GM23338 (cell line): ENCODE measurements around the gene KDM4C. TPM values are rescaled to one million over a fixed set of nuclear protein-coding genes. Genes with fewer than 3 reads are reported as not detected.

ENCODE experiments used
- ATAC-seq: fragments of 200-7000 bp; cut with Tn5 transposase; 3 replicates; pipeline ENCODE4 v1.9.1; 2020
- DNase-seq: peaks from one replicate; pipeline ENCODE4 v3.0.0-alpha.2; 2015; ENCODE audit warnings: low spot score
- H2AFZ ChIP-seq: fragments of 200-600 bp; sonication (generic); 2 replicates; pipeline ENCODE4 v1.8.0; 2016; ENCODE audit warnings: antibody characterized with exemption, mild to moderate bottlenecking, moderate library complexity
- H3F3A ChIP-seq: fragments of 200-600 bp; sonication (generic); replicated peaks from 2 replicates; pipeline ENCODE4 v1.8.0; 2017; ENCODE audit warnings: antibody characterized with exemption, mixed run types, low read depth
- H3K27ac ChIP-seq: fragments of 200-600 bp; sonication (generic); 2 replicates; pipeline ENCODE4 v1.6.1; 2016; ENCODE audit warnings: low read depth
- H3K27me3 ChIP-seq: fragments of 200-600 bp; sonication (generic); 2 replicates; pipeline ENCODE4 v1.8.0; 2016; ENCODE audit warnings: mild to moderate bottlenecking, mixed run types, moderate library complexity; ENCODE audit not compliant: insufficient read depth
- H3K36me3 ChIP-seq: fragments of 200-600 bp; sonication (generic); 2 replicates; pipeline ENCODE4 v1.8.0; 2016; ENCODE audit warnings: mild to moderate bottlenecking; ENCODE audit not compliant: insufficient read depth
- H3K4me1 ChIP-seq: fragments of 200-600 bp; sonication (generic); 2 replicates; pipeline ENCODE4 v1.8.0; 2016; ENCODE audit warnings: mild to moderate bottlenecking, moderate library complexity; ENCODE audit not compliant: insufficient read depth
- H3K4me2 ChIP-seq: fragments of 200-600 bp; sonication (generic); 2 replicates; pipeline ENCODE4 v1.7.1; 2017; ENCODE audit warnings: mixed run types
- H3K4me3 ChIP-seq: fragments of 200-600 bp; sonication (generic); 2 replicates; pipeline ENCODE4 v1.6.1; 2016; ENCODE audit warnings: mixed run types
- H3K79me2 ChIP-seq: fragments of 200-600 bp; sonication (generic); replicated peaks from 2 replicates; pipeline ENCODE4 v1.8.0; 2017; ENCODE audit warnings: mild to moderate bottlenecking; ENCODE audit not compliant: insufficient read depth
- H3K9me2 ChIP-seq: fragments of 200-600 bp; sonication (generic); 2 replicates; pipeline ENCODE4 v1.8.0; 2017; ENCODE audit not compliant: insufficient read depth
- H4K20me1 ChIP-seq: fragments of 200-600 bp; sonication (generic); replicated peaks from 2 replicates; pipeline ENCODE4 v1.8.0; 2017; ENCODE audit warnings: mild to moderate bottlenecking; ENCODE audit not compliant: insufficient read depth
- H3K27ac Mint-ChIP-seq: 2 replicates; pipeline ENCODE4 v1.8.0; 2020; ENCODE audit warnings: inconsistent platforms, mild to moderate bottlenecking, moderate library complexity, mixed read lengths
- H3K27me3 Mint-ChIP-seq: 3 replicates; pipeline ENCODE4 v1.8.0; 2022; ENCODE audit warnings: low read depth, mild to moderate bottlenecking, moderate library complexity, mixed read lengths, inconsistent platforms; ENCODE audit not compliant: insufficient read depth, poor library complexity
- H3K36me3 Mint-ChIP-seq: 3 replicates; pipeline ENCODE4 v1.8.0; 2021; ENCODE audit warnings: low read depth, mild to moderate bottlenecking, inconsistent platforms, moderate library complexity, mixed read lengths
- H3K4me1 Mint-ChIP-seq: 3 replicates; pipeline ENCODE4 v1.8.0; 2020; ENCODE audit warnings: mild to moderate bottlenecking, inconsistent platforms, mixed read lengths
- H3K4me3 Mint-ChIP-seq: 3 replicates; pipeline ENCODE4 v1.8.0; 2021; ENCODE audit warnings: moderate library complexity, mild to moderate bottlenecking, inconsistent platforms, mixed read lengths
- H3K9me3 Mint-ChIP-seq: 3 replicates; pipeline ENCODE4 v1.8.0; 2020; ENCODE audit warnings: moderate library complexity, mild to moderate bottlenecking, inconsistent platforms, mixed read lengths
- CREB1 ChIP-seq: fragments of 250-450 bp; sonication (Bioruptor Pico); IDR thresholded peaks from 2 replicates; pipeline ENCODE4 v1.5.0; 2020; ENCODE audit warnings: low read depth, mild to moderate bottlenecking, moderate library complexity
- CTCF ChIP-seq, 2 experiments: fragments of 200-600 bp in 1 of 2; sonication (generic) in 1 of 2; conservative IDR thresholded peaks; 2 replicates each; pipeline versions ENCODE4 v1.5.1 to v1.6.1; 2016 to 2017; ENCODE audit warnings: antibody characterized with exemption in 2 of 2, low read depth in 2 of 2, mild to moderate bottlenecking in 2 of 2, moderate library complexity in 1 of 2
- ETS1 ChIP-seq: IDR thresholded peaks from 2 replicates; pipeline ENCODE4 v1.6.1; 2016; ENCODE audit warnings: antibody characterized with exemption
- JUNB ChIP-seq: IDR thresholded peaks from one replicate; pipeline ENCODE4 v1.6.1; 2016; ENCODE audit warnings: antibody characterized with exemption; ENCODE audit not compliant: unreplicated experiment
- NANOG ChIP-seq: IDR thresholded peaks from 2 replicates; pipeline ENCODE4 v1.6.1; 2016; ENCODE audit warnings: antibody characterized with exemption, borderline replicate concordance
- STAT1 ChIP-seq: IDR thresholded peaks from one replicate; pipeline ENCODE4 v1.6.1; 2016; ENCODE audit warnings: antibody characterized with exemption; ENCODE audit not compliant: unreplicated experiment
- ZNF114 ChIP-seq: fragments of 250-450 bp; sonication (Bioruptor Pico); IDR thresholded peaks from 2 replicates; pipeline ENCODE4 v1.5.0; 2020; ENCODE audit warnings: mild to moderate bottlenecking, moderate library complexity
- ZNF331 ChIP-seq: fragments of 250-450 bp; sonication (Bioruptor Pico); IDR thresholded peaks from 2 replicates; pipeline ENCODE4 v1.5.0; 2020; ENCODE audit warnings: low read depth, mild to moderate bottlenecking, moderate library complexity
- polyA plus RNA-seq: library from polyadenylated mRNA; unstranded; fragments of >200 nt; fragmentation: Nextera tagmentation; extraction: Ambion mirVana; gene quantifications from 2 replicates; pipeline ENCODE4 v1.2.1, GENCODE V29; 2016
- total RNA-seq: library from RNA; depleted of rRNA; stranded (reverse); fragments of >200 nt; shearing (Covaris generic); gene quantifications from 2 replicates; pipeline ENCODE4 v1.2.3, GENCODE V29; 2014

KDM4C gene
- total and polyA plus RNA-seq, 2 experiments from 2014 or later, result 12.0 to 43.8 TPM

- Histone ChIP-seq H3K27me3 (no peaks in the 10 kb centered on the region), H3K4me1 (no peaks in the 10 kb centered on the region), H4K20me1 (no peaks in the 10 kb centered on the region), H2AFZ (no peak overlapping the region), H3K79me2 (no peaks in the 10 kb centered on the region), H3K4me3 (no peak overlapping the region), H3K36me3 (peaks cover 7% of the 10 kb centered on the region; the same call in 1 of the 2 replicates), H3F3A (no peaks in the 10 kb centered on the region), H3K4me2 (no peak overlapping the region), H3K27ac (no peak overlapping the region), H3K9me2 (no peaks in the 10 kb centered on the region)
- Mint-ChIP-seq H3K27ac (peak overlapping the region; percentile 71), H3K27me3 (peaks cover 4% of the 10 kb centered on the region), H3K4me1 (peaks cover 11% of the 10 kb centered on the region), H3K4me3 (no peak overlapping the region), H3K36me3 (no peaks in the 10 kb centered on the region), H3K9me3 (no peaks in the 10 kb centered on the region)
- ATAC-seq (peak; percentile 98), DNase-seq (peak; percentile 85)
- no peak for TF ChIP-seq CREB1 (CRISPR knock-in tag)
- TF ChIP-seq CTCF (conservative IDR thresholded peaks at IDR 0.05; ENCODE audit: low read depth in 2 of 2), result peak; percentile 72 to 79
- no peak for TF ChIP-seq STAT1
- no peak for TF ChIP-seq ETS1
These were observed 88.1 kb downstream of the KDM4C start for GRCh38 chr9:6845880-6846279.

GRCh38 chr9:6852243-6852963 lies 94.6 kb downstream of the KDM4C start:
- no peaks in the 10 kb centered on the region for H3F3A ChIP-seq
- H3K36me3 ChIP-seq, result peaks cover 7% of the 10 kb centered on the region; the same call in 1 of the 2 replicates
- Mint-ChIP-seq H3K36me3 (peaks cover 4% of the 10 kb centered on the region; the same call in 1 of the 3 replicates), H3K4me1 (no peaks in the 10 kb centered on the region), H3K27me3 (peaks cover 2% of the 10 kb centered on the region), H3K9me3 (no peaks in the 10 kb centered on the region), H3K4me3 (no peak overlapping the region), H3K27ac (no peak overlapping the region)
- no peak for DNase-seq
- H3K79me2 ChIP-seq, result no peaks in the 10 kb centered on the region; the same call in 1 of the 2 replicates
- no peaks in the 10 kb centered on the region for H3K27me3 ChIP-seq
- no peak for TF ChIP-seq ZNF114
- TF ChIP-seq ZNF331 (CRISPR knock-in tag), result no peak
- no peak for TF ChIP-seq JUNB
- no peak for TF ChIP-seq NANOG
- no peak for TF ChIP-seq CTCF (conservative IDR thresholded peaks at IDR 0.05; ENCODE audit: low read depth in 2 of 2)
- H3K9me2 ChIP-seq, result no peaks in the 10 kb centered on the region
- H2AFZ ChIP-seq, result no peak overlapping the region
- no peaks in the 10 kb centered on the region; the same call in 1 of the 2 replicates for H4K20me1 ChIP-seq
- H3K4me3 ChIP-seq, result no peak overlapping the region
- H3K4me2 ChIP-seq, result no peak overlapping the region
- H3K4me1 ChIP-seq, result no peaks in the 10 kb centered on the region
- ATAC-seq, result no peak
- no peak overlapping the region for H3K27ac ChIP-seq
